Calu3 (cell line): ENCODE measurements around the gene DIS3L2. TPM values are rescaled to one million over a fixed set of nuclear protein-coding genes. Genes with fewer than 3 reads are reported as not detected.
"Not testable (repeated sequence)": the region's sequence is repeated elsewhere in the genome, so short reads cannot be mapped to it uniquely, and the experiment has no call there.

ENCODE experiments used
- BruUV-seq: library from RNA; stranded (reverse); fragments of 400-500 nt; replicated peaks from 2 replicates; lab custom pipeline; 2021; lab: Mats Ljungman, UMichigan
- CTCF ChIA-PET: fragments of 300-600 bp; sonication (Branson Sonifier 250); formaldehyde crosslinking; loops from one replicate; lab custom pipeline; 2022; ENCODE audit warnings: antibody characterized with exemption; lab: Charles Lee
- DNase-seq: peaks from one replicate; pipeline ENCODE4 v3.0.0; 2022
- H3K27ac Mint-ChIP-seq: one replicate; pipeline ENCODE4 v1.8.0; 2022; ENCODE audit warnings: mixed read lengths; ENCODE audit not compliant: unreplicated experiment
- H3K27me3 Mint-ChIP-seq: one replicate; pipeline ENCODE4 v1.8.0; 2022; ENCODE audit warnings: mixed read lengths; ENCODE audit not compliant: unreplicated experiment
- H3K36me3 Mint-ChIP-seq: one replicate; pipeline ENCODE4 v1.8.0; 2022; ENCODE audit warnings: mild to moderate bottlenecking, moderate library complexity, mixed read lengths; ENCODE audit not compliant: insufficient read depth, unreplicated experiment
- H3K4me1 Mint-ChIP-seq: one replicate; pipeline ENCODE4 v1.8.0; 2022; ENCODE audit warnings: mild to moderate bottlenecking, low read depth, mixed read lengths; ENCODE audit not compliant: unreplicated experiment
- H3K4me3 Mint-ChIP-seq: one replicate; pipeline ENCODE4 v1.8.0; 2022; ENCODE audit warnings: mild to moderate bottlenecking, low read depth, moderate library complexity, mixed read lengths; ENCODE audit not compliant: unreplicated experiment
- H3K9me3 Mint-ChIP-seq: one replicate; pipeline ENCODE4 v1.8.0; 2022; ENCODE audit warnings: low read depth, mixed read lengths; ENCODE audit not compliant: unreplicated experiment
- intact Hi-C: fragments of 100-400 bp; cut with micrococcal nuclease; formaldehyde crosslinking; loops from one replicate; pipeline ENCODE4 v1.10.0; 2022; ENCODE audit not compliant: unreplicated experiment
- total RNA-seq: library from RNA; stranded (reverse); gene quantifications from 2 replicates; pipeline ENCODE4 v1.2.3, GENCODE V29; 2022
- TF ChIP-seq, protein P1 (sequence below): fragments of 200-600 bp; IDR thresholded peaks from one replicate; pipeline ENCODE4 v1.8.0; 2022; ENCODE audit warnings: antibody characterized with exemption; ENCODE audit not compliant: unreplicated experiment

DIS3L2 gene
- total RNA-seq, 1 experiment from 2014 or later: 46.0 TPM

DNA sequence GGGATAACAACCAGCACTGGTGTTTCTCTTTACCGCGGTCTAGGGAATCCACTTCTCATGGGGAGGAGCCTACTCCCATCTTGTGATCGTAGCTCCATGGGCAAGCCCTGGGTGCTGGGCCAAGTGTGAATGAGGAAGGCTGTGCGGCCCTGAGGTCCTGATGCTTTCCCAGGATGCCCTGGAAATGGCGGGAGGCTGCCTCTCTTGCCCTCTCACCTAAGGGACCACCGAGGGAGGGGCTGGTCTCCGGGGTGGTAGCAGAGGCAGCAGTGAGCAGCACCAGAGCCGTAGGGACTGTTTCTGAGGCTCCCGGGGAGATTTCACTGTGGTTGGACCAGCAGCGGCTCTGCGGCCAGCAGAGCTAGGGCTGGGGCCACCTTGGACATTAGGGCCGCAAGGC is 19.8 kb upstream of the DIS3L2 start:
- Mint-ChIP-seq H3K4me3 (no peak overlapping the region), H3K4me1 (no peaks in the 10 kb centered on the region), H3K9me3 (no peaks in the 10 kb centered on the region), H3K27ac (no peak overlapping the region), H3K36me3 (no peaks in the 10 kb centered on the region), H3K27me3 (peaks cover 29% of the 10 kb centered on the region)
- TF ChIP-seq, protein P1, sequence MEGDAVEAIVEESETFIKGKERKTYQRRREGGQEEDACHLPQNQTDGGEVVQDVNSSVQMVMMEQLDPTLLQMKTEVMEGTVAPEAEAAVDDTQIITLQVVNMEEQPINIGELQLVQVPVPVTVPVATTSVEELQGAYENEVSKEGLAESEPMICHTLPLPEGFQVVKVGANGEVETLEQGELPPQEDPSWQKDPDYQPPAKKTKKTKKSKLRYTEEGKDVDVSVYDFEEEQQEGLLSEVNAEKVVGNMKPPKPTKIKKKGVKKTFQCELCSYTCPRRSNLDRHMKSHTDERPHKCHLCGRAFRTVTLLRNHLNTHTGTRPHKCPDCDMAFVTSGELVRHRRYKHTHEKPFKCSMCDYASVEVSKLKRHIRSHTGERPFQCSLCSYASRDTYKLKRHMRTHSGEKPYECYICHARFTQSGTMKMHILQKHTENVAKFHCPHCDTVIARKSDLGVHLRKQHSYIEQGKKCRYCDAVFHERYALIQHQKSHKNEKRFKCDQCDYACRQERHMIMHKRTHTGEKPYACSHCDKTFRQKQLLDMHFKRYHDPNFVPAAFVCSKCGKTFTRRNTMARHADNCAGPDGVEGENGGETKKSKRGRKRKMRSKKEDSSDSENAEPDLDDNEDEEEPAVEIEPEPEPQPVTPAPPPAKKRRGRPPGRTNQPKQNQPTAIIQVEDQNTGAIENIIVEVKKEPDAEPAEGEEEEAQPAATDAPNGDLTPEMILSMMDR: no peak
- CTCF ChIA-PET: interaction anchor here (0.6 kb wide), 1 partner anchor 24 kb away, joined by 3 read pairs; no protein-coding TSS in a partner anchor
- no TSS peak for BruUV-seq
- DNase-seq: no peak
- intact Hi-C loops: no loop called here

DNA sequence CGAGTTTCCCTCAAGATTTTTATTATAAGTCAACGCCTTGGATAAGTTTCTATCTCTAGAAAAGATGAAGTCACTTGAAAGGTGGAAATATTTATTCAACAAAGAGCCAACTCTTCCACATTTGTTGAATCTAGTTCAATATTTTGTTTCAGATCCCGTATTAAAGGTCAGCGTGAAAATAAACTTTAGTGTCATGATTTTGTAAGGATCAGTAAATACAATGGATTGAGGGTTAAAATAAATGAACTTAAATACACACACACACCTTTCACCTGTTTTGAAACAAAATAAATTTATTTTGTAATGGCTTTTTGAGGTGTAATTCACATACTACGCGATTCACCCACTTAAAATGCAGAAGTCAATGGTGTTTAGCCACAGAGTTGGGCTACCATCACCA is 19.3 kb upstream of the DIS3L2 start:
- BruUV-seq: no TSS peak
- H3K27ac Mint-ChIP-seq: no peak overlapping the region
- no peaks in the 10 kb centered on the region for H3K36me3 Mint-ChIP-seq
- TF ChIP-seq, protein P1: no peak
- intact Hi-C loops: no loop called here
- H3K27me3 Mint-ChIP-seq: peaks cover 32% of the 10 kb centered on the region
- H3K4me1 Mint-ChIP-seq: no peaks in the 10 kb centered on the region
- no peaks in the 10 kb centered on the region for H3K9me3 Mint-ChIP-seq
- no peak overlapping the region for H3K4me3 Mint-ChIP-seq
- CTCF ChIA-PET: no interaction called here
- DNase-seq: no peak

DNA sequence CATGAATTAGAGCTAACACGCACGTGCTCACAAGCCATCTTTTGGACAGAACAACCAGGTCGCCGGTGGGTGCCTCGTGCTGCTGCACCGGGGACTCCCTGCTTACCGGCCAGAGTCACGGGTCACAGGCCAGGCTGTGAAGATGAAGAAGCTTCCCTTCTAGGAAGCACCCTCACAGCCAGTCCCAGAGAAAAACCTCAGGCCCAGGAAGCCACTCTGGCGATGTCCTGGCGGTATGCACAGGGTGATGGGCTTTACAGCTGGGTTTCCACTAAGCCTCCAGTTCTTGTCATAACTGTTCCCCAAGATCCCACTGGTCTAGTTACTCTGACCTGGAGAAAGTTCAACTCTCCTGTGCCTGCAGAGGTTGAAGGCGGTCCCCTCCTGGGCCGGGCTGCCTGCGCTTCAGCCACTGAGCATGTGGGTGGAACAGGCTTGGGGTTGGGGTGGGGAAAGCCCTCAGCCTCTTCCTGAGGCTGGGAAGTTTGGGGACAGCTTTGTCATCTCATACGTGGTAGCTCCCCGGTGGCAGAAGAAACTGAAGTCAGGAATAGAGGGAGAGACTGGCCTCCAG is 15.2 kb upstream of the DIS3L2 start:
- intact Hi-C loops: no loop called here
- TF ChIP-seq, protein P1: no peak
- H3K27ac Mint-ChIP-seq: no peak overlapping the region
- H3K36me3 Mint-ChIP-seq: no peaks in the 10 kb centered on the region
- no peak for DNase-seq
- H3K9me3 Mint-ChIP-seq: no peaks in the 10 kb centered on the region
- CTCF ChIA-PET: no interaction called here
- H3K4me3 Mint-ChIP-seq: no peak overlapping the region
- H3K27me3 Mint-ChIP-seq: peaks cover 37% of the 10 kb centered on the region
- H3K4me1 Mint-ChIP-seq: no peaks in the 10 kb centered on the region
- no TSS peak for BruUV-seq

- intact Hi-C loops, H3K36me3 Mint-ChIP-seq, H3K9me3 Mint-ChIP-seq, H3K4me1 Mint-ChIP-seq, H3K27ac Mint-ChIP-seq, DNase-seq, H3K4me3 Mint-ChIP-seq, CTCF ChIA-PET, BruUV-seq: not testable (repeated sequence)
- peaks cover 29% of the 10 kb centered on the region for H3K27me3 Mint-ChIP-seq
These were observed 14.4 kb upstream of the DIS3L2 start for GRCh38 chr2:231947112-231947511.

DNA sequence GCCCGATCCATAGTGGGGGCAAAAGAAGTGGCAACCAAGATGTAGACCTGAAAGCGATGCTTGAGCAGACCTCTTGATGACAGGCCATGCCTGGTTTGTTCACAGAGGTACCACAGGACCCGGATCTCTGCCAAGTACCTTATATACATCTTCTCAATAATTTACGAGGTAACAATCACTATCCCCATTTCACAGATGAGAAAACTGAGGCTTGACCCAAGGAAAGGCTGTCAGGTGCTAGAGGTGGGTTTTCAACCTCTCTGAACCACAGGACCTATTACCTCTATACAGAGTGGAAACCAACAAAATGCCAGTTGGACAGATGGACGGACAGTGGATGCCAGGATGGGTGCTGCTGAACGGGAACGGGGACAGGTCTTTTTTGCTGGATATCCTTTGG is 13.8 kb upstream of the DIS3L2 start:
- no peak for DNase-seq
- no peaks in the 10 kb centered on the region for H3K4me1 Mint-ChIP-seq
- H3K36me3 Mint-ChIP-seq: no peaks in the 10 kb centered on the region
- no TSS peak for BruUV-seq
- H3K9me3 Mint-ChIP-seq: no peaks in the 10 kb centered on the region
- CTCF ChIA-PET: interaction anchor here (0.6 kb wide), 1 partner anchor 21 kb away, joined by 3 read pairs; no protein-coding TSS in a partner anchor
- TF ChIP-seq, protein P1: no peak
- H3K27ac Mint-ChIP-seq: no peak overlapping the region
- intact Hi-C loops: no loop called here
- no peak overlapping the region for H3K4me3 Mint-ChIP-seq
- H3K27me3 Mint-ChIP-seq: peaks cover 28% of the 10 kb centered on the region
